Measurements from ENCODE around the gene PTPN4. TPM values are rescaled to one million over a fixed set of nuclear protein-coding genes. Genes with fewer than 3 reads are reported as not detected.

PTPN4 gene, protein sequence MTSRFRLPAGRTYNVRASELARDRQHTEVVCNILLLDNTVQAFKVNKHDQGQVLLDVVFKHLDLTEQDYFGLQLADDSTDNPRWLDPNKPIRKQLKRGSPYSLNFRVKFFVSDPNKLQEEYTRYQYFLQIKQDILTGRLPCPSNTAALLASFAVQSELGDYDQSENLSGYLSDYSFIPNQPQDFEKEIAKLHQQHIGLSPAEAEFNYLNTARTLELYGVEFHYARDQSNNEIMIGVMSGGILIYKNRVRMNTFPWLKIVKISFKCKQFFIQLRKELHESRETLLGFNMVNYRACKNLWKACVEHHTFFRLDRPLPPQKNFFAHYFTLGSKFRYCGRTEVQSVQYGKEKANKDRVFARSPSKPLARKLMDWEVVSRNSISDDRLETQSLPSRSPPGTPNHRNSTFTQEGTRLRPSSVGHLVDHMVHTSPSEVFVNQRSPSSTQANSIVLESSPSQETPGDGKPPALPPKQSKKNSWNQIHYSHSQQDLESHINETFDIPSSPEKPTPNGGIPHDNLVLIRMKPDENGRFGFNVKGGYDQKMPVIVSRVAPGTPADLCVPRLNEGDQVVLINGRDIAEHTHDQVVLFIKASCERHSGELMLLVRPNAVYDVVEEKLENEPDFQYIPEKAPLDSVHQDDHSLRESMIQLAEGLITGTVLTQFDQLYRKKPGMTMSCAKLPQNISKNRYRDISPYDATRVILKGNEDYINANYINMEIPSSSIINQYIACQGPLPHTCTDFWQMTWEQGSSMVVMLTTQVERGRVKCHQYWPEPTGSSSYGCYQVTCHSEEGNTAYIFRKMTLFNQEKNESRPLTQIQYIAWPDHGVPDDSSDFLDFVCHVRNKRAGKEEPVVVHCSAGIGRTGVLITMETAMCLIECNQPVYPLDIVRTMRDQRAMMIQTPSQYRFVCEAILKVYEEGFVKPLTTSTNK
- total RNA-seq = 10 to 100 TPM; 11.7 to 18.7 (median 14.1) TPM
- 1 to 10 TPM; 4.4 to 5.4 TPM for polyA plus RNA-seq

DNA sequence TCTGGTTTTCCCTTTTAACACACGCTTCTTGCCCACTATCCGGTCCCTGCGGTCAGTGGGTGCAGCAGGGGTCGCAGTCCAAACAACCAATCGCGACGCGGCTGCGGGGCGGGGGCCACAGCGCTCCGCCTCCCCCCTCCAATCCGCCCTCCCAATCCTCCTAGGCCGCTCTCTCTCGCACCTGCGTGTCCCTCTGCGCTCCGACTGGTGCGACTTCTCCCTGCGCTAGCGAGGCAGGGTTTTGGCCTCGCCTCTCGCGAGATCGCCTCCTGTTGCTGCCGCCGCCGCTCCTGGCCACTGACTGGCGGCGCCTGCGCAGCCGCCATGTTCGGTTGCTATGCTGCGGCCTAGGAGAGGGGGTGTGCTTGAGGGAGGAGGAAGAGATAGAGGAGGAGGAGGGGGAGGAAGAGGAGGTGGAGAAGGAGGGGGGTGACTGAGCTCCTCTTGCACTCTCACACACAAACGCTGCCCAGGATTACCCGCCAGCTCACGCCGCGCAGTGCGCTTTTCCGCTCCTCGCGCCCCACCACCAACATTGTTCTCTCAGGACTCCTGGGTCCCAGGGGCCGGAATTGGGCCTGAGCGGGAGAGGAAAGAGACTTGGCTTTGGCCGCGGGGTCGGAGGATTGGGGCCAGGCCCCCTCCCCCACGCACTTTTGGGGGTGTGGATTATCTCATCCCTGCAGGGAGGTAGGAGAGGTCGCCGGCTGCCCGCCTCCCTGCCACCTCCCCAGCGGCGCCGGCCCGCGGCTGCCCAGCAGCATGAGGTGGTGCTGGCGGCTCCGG lies at the start of gene PTPN4:
Gene PTPN4 (plus strand): TSS at position 472 of the 786 bp plus-strand sequence. CDS start 49,932 bp downstream, outside the sequence.
- intact Hi-C loops (cut with DNase I) = no loop called here
- peak; percentile 96 to 98 (median 97) for DNase-seq
- no peaks in the 10 kb centered on the region for H3K36me3 ChIP-seq
- H3K4me3 ChIP-seq = peak within 1 kb of the TSS; percentile 65 to 81 (median 76)
- peaks cover 6 to 27% (median 18%) of the 10 kb centered on the region in 3 donors for H3K4me1 ChIP-seq
- peak within 1 kb of the TSS; percentile 85 to 95 (median 92) for H3K27ac ChIP-seq
- WGBS, 2 donors = 0 to 1% methylated on average over 48 to 59 of the region's 59 CpGs
- peak; percentile 66 for FAIRE-seq
- TF ChIP-seq, protein P1, sequence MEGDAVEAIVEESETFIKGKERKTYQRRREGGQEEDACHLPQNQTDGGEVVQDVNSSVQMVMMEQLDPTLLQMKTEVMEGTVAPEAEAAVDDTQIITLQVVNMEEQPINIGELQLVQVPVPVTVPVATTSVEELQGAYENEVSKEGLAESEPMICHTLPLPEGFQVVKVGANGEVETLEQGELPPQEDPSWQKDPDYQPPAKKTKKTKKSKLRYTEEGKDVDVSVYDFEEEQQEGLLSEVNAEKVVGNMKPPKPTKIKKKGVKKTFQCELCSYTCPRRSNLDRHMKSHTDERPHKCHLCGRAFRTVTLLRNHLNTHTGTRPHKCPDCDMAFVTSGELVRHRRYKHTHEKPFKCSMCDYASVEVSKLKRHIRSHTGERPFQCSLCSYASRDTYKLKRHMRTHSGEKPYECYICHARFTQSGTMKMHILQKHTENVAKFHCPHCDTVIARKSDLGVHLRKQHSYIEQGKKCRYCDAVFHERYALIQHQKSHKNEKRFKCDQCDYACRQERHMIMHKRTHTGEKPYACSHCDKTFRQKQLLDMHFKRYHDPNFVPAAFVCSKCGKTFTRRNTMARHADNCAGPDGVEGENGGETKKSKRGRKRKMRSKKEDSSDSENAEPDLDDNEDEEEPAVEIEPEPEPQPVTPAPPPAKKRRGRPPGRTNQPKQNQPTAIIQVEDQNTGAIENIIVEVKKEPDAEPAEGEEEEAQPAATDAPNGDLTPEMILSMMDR (IDR thresholded peaks at IDR 0.05) = no peak
- peak; percentile 91 to 96 (median 92) for ATAC-seq
- no peaks in the 10 kb centered on the region for H3K9me3 ChIP-seq
- no peaks in the 10 kb centered on the region for H3K27me3 ChIP-seq

DNA sequence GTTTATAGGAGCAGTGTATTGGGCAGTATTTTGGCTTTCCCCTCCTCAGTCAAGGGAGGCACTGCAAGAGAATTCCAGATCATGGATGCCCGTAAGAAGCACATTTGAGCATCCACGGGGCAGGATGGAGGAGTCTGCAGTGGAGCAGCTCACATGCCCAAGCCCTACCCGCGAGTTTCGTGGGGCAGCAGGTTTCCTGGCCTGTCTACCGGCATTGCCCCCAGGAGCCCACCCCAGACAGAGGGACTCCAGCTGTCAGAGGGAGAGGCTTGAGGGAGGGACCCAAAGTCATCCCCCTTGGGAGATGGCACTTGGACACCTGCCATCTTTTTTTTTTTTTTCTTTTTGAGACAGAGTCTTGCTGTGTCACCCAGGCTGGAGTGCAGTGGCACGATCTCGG lies 49.4 kb upstream of the PTPN4 start:
- 85 to 93% methylated on average over 6 to 8 of the region's 8 CpGs for WGBS, 2 donors
- no peak for DNase-seq
- Histone ChIP-seq H3K27me3 (no peaks in the 10 kb centered on the region), H3K27ac (no peak overlapping the region), H3K36me3 (no peaks in the 10 kb centered on the region), H3K9me3 (no peaks in the 10 kb centered on the region), H3K4me3 (no peak overlapping the region), H3K4me1 (no peaks in the 10 kb centered on the region)
- TF ChIP-seq, protein P1 (IDR thresholded peaks at IDR 0.05) = no peak
- no peak for FAIRE-seq
- no peak for ATAC-seq
- intact Hi-C loops (cut with DNase I) = no loop called here

DNA sequence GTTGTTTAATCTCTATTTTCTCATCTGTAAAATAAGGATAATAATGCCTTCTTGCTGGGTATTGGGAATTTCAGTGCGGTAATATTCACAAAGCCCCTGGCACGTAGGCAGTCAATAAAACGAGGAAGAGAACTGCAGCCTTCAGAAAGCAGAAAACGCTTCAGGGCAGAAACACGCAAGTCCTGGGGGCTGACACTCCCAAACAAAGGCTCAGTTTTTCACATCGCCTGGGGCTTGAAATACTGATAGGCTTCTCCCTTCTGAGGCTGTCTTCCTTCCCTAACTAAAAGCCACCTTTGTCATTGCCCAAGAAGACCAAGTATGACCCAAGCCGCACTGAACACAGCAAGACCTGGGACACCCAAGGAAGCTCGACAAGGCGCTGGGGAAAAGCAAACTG lies 48.4 kb upstream of the PTPN4 start:
- WGBS, 2 donors = 84 to 88% methylated on average over 9 of the region's 9 CpGs
- FAIRE-seq (no peak), ATAC-seq (no peak), DNase-seq (no peak)
- H3K9me3 ChIP-seq = no peaks in the 10 kb centered on the region
- no peak overlapping the region for H3K27ac ChIP-seq
- TF ChIP-seq, protein P1 (IDR thresholded peaks at IDR 0.05) = no peak
- no peaks in the 10 kb centered on the region for H3K4me1 ChIP-seq
- H3K36me3 ChIP-seq = no peaks in the 10 kb centered on the region
- H3K27me3 ChIP-seq = no peaks in the 10 kb centered on the region
- intact Hi-C loops (cut with DNase I) = no loop called here
- no peak overlapping the region for H3K4me3 ChIP-seq

DNA sequence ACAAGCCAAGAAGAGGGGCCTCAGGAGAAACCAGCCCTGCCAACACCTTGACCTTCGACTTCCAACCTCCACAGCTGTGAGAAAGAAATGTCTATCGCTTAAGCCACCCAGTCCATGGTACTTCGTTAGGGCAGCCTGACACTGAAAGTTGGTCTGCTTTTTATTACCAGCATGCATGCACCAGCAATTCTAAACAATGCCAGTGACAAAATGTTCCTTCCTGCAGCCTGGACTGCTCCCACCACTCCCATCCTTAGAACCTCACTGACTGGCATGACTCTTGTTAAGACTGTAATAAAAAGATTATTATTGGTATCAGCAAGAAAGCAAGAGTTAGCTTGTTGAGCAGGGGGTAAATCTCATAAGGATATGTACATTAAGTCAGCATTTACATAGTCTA lies 47.2 kb upstream of the PTPN4 start:
- no peak for ATAC-seq
- Histone ChIP-seq H3K4me1 (no peaks in the 10 kb centered on the region), H3K9me3 (no peaks in the 10 kb centered on the region), H3K27ac (no peak overlapping the region), H3K36me3 (no peaks in the 10 kb centered on the region), H3K4me3 (no peak overlapping the region), H3K27me3 (no peaks in the 10 kb centered on the region)
- 84 to 87% methylated on average over 3 of the region's 3 CpGs for WGBS, 2 donors
- no peak for DNase-seq
- TF ChIP-seq, protein P1 (IDR thresholded peaks at IDR 0.05) = no peak
- FAIRE-seq = no peak
- intact Hi-C loops (cut with DNase I) = no loop called here

Data from pancreas (tissue), 10 donors.